HCT116 (cell line): ENCODE data around the gene HK2. TPM values are rescaled to one million over a fixed set of nuclear protein-coding genes. Genes with fewer than 3 reads are reported as not detected.

Experiments used
- ATAC-seq: fragments of 200-7000 bp; cut with Tn5 transposase; 2 replicates; pipeline ENCODE4 v1.9.1; 2020; ENCODE audit warnings: mild to moderate bottlenecking, moderate library complexity
- BruUV-seq: library from RNA; stranded (reverse); fragments of 400-500 nt; replicated peaks from 2 replicates; lab custom pipeline; 2021; lab: Mats Ljungman, UMichigan
- CTCF ChIA-PET: fragments of 300-600 bp; sonication (Branson Sonifier 250); formaldehyde crosslinking; loops from one replicate; lab custom pipeline; 2021; ENCODE audit warnings: antibody characterized with exemption; lab: Charles Lee
- POLR2A ChIA-PET: fragments of 300-600, 350-600 bp; sonication (Branson Sonifier 250); formaldehyde crosslinking; loops from one replicate; lab custom pipeline; 2021; ENCODE audit warnings: antibody characterized with exemption; lab: Charles Lee
- RAD21 ChIA-PET, 2 experiments: fragments of 300-600 bp; sonication (Branson Sonifier 250); formaldehyde crosslinking; loops; one replicate each; lab custom pipeline; 2023; ENCODE audit warnings: low total read pairs in 2 of 2; ENCODE audit not compliant: uncharacterized antibody in 2 of 2, unreplicated experiment in 2 of 2, low non-redundant PET in 1 of 2; lab: Charles Lee
- DNase-seq: peaks from one replicate; pipeline ENCODE4 v3.0.0-alpha.2; 2010; ENCODE audit warnings: low read depth, low spot score
- H2AFZ ChIP-seq: fragments of 200-600 bp; shearing (Covaris generic), sonication (generic); 2 replicates; pipeline ENCODE4 v1.6.1; 2017; ENCODE audit warnings: low read depth, mixed run types, mixed read lengths, antibody characterized with exemption, low read length; ENCODE audit not compliant: poor library complexity, severe bottlenecking
- H3K27ac ChIP-seq: 2 replicates; pipeline ENCODE4 v1.5.1; 2012; ENCODE audit warnings: low read depth, low read length
- H3K27me3 ChIP-seq: fragments of 200-600 bp; sonication (generic); 2 replicates; pipeline ENCODE4 v1.6.1; 2016; ENCODE audit warnings: mixed run types, low read length, mixed read lengths; ENCODE audit not compliant: insufficient read depth
- H3K36me3 ChIP-seq, 2 experiments: fragments of 200-500 bp in 1 of 2; fragments of 200-600 bp in 1 of 2; sonication (Bioruptor generic) in 1 of 2; sonication (generic) in 1 of 2; 2 replicates each; pipeline versions ENCODE4 v1.5.1 to v1.6.1; 2014 to 2016; ENCODE audit warnings: low read length in 2 of 2, inconsistent platforms in 1 of 2, mixed read lengths in 1 of 2, mixed run types in 1 of 2; ENCODE audit not compliant: insufficient read depth in 2 of 2, control insufficient read depth in 1 of 2
- H3K4me1 ChIP-seq, 2 experiments: fragments of 200-600 bp in 1 of 2; sonication (generic) in 1 of 2; 2 replicates each; pipeline versions ENCODE4 v1.5.1 to v1.6.1; 2012 to 2017; ENCODE audit warnings: low read length in 2 of 2, inconsistent platforms in 1 of 2, mild to moderate bottlenecking in 1 of 2, mixed read lengths in 1 of 2, mixed run types in 1 of 2, moderate library complexity in 1 of 2; ENCODE audit not compliant: insufficient read depth in 2 of 2, control insufficient read depth in 1 of 2
- H3K4me2 ChIP-seq: fragments of 200-600 bp; sonication (generic); 2 replicates; pipeline ENCODE4 v1.6.1; 2017; ENCODE audit warnings: mixed run types, low read length, mixed read lengths
- H3K4me3 ChIP-seq, 2 experiments: fragments of 200-600 bp in 1 of 2; sonication (generic) in 1 of 2; replicated peaks in 1 of 2; 2 replicates each; pipeline ENCODE4 v1.5.1; 2011 to 2016; ENCODE audit warnings: low read length in 2 of 2, control low read depth in 1 of 2, low read depth in 1 of 2, mild to moderate bottlenecking in 1 of 2, mixed read lengths in 1 of 2, mixed run types in 1 of 2
- H3K79me2 ChIP-seq: fragments of 200-600 bp; sonication (generic); 2 replicates; pipeline ENCODE4 v1.6.1; 2017; ENCODE audit warnings: mild to moderate bottlenecking, mixed run types, low read length, moderate library complexity, mixed read lengths; ENCODE audit not compliant: insufficient read depth
- H3K9ac ChIP-seq: fragments of 200-600 bp; sonication (generic); 2 replicates; pipeline ENCODE4 v1.6.1; 2016; ENCODE audit warnings: low read length, mixed read lengths
- H3K9me2 ChIP-seq: fragments of 200-600 bp; sonication (generic), shearing (Covaris generic); 2 replicates; pipeline ENCODE4 v1.6.1; 2017; ENCODE audit warnings: mixed run types, mild to moderate bottlenecking, moderate library complexity; ENCODE audit not compliant: insufficient read depth
- H3K9me3 ChIP-seq, 2 experiments: fragments of 200-500 bp in 1 of 2; fragments of 200-600 bp in 1 of 2; sonication (Bioruptor generic) in 1 of 2; sonication (generic) in 1 of 2; 2 replicates each; pipeline ENCODE4 v1.6.1; 2014 to 2017; ENCODE audit warnings: low read length in 2 of 2, mixed read lengths in 2 of 2, inconsistent platforms in 1 of 2, low read depth in 1 of 2, mild to moderate bottlenecking in 1 of 2, mixed run types in 1 of 2, moderate library complexity in 1 of 2; ENCODE audit not compliant: control insufficient read depth in 1 of 2, insufficient read depth in 1 of 2
- H4K20me1 ChIP-seq: fragments of 200-600 bp; sonication (generic), shearing (Covaris generic); 2 replicates; pipeline ENCODE4 v1.6.1; 2017; ENCODE audit warnings: mixed run types, mild to moderate bottlenecking, moderate library complexity; ENCODE audit not compliant: insufficient read depth
- ATF3 ChIP-seq: IDR thresholded peaks from 2 replicates; pipeline ENCODE4 v1.6.1; 2012
- CEBPB ChIP-seq: IDR thresholded peaks from 2 replicates; pipeline ENCODE4 v1.6.1; 2012; ENCODE audit warnings: low read depth
- CTCF ChIP-seq, 3 experiments: fragments of 200-600 bp in 1 of 3; sonication (generic) in 1 of 3; IDR thresholded peaks in 2 of 3; conservative IDR thresholded peaks in 1 of 3; 2 replicates each; pipeline ENCODE4 v1.5.1; 2012 to 2017; ENCODE audit warnings: low read depth in 2 of 3, low read length in 2 of 3, antibody characterized with exemption in 1 of 3, borderline replicate concordance in 1 of 3, control low read depth in 1 of 3, mild to moderate bottlenecking in 1 of 3, mixed read lengths in 1 of 3, mixed run types in 1 of 3, moderate library complexity in 1 of 3; ENCODE audit not compliant: insufficient read depth in 1 of 3
- EGR1 ChIP-seq: IDR thresholded peaks from 2 replicates; pipeline ENCODE4 v1.6.1; 2012; ENCODE audit warnings: low read depth
- ELF1 ChIP-seq: IDR thresholded peaks from 2 replicates; pipeline ENCODE4 v1.6.1; 2012; ENCODE audit warnings: low read depth, borderline replicate concordance
- FOSL1 ChIP-seq: IDR thresholded peaks from 2 replicates; pipeline ENCODE4 v1.6.1; 2012; ENCODE audit warnings: low read depth
- JUND ChIP-seq: IDR thresholded peaks from 2 replicates; pipeline ENCODE4 v1.6.1; 2012
- POLR2A ChIP-seq: IDR thresholded peaks from 2 replicates; pipeline ENCODE4 v1.7.0; 2011; ENCODE audit warnings: borderline replicate concordance; ENCODE audit not compliant: insufficient read depth, insufficient read length; ENCODE audit errors: extremely low read depth
- POLR2AphosphoS5 ChIP-seq: IDR thresholded peaks from 2 replicates; pipeline ENCODE4 v1.6.1; 2011; ENCODE audit warnings: mild to moderate bottlenecking, low read depth, low read length, moderate library complexity
- RAD21 ChIP-seq: IDR thresholded peaks from 2 replicates; pipeline ENCODE4 v1.6.1; 2012; ENCODE audit warnings: low read depth, mild to moderate bottlenecking
- SP1 ChIP-seq: IDR thresholded peaks from 2 replicates; pipeline ENCODE4 v1.6.1; 2012; ENCODE audit warnings: low read depth
- SRF ChIP-seq: IDR thresholded peaks from 2 replicates; pipeline ENCODE4 v1.6.1; 2012; ENCODE audit warnings: low read depth
- TCF7L2 ChIP-seq: IDR thresholded peaks from 2 replicates; pipeline ENCODE4 v1.7.0; 2011; ENCODE audit warnings: borderline replicate concordance, inconsistent platforms; ENCODE audit not compliant: insufficient read depth, insufficient read length; ENCODE audit errors: extremely low read depth
- YY1 ChIP-seq: IDR thresholded peaks from 2 replicates; pipeline ENCODE4 v1.6.1; 2011; ENCODE audit warnings: low read length, low read depth, moderate library complexity, mild to moderate bottlenecking; ENCODE audit not compliant: insufficient replicate concordance; ENCODE audit errors: extremely low read depth
- ZBTB33 ChIP-seq: IDR thresholded peaks from 2 replicates; pipeline ENCODE4 v1.6.1; 2011; ENCODE audit warnings: mild to moderate bottlenecking, low read length, moderate library complexity; ENCODE audit not compliant: insufficient replicate concordance; ENCODE audit errors: extremely low read depth
- ZFX ChIP-seq: fragments of 450-650 bp; IDR thresholded peaks from 2 replicates; pipeline ENCODE4 v1.6.1; 2017
- intact Hi-C: fragments of 100-400 bp; cut with micrococcal nuclease; formaldehyde crosslinking; loops from 2 replicates; pipeline ENCODE4 v1.10.0; 2022
- total RNA-seq: library from RNA; stranded (reverse); gene quantifications from one replicate; pipeline ENCODE4 v1.2.1, GENCODE V29; 2021; ENCODE audit not compliant: unreplicated experiment
- TF ChIP-seq, protein P1 (sequence below): IDR thresholded peaks from 2 replicates; pipeline ENCODE4 v1.6.1; 2012; ENCODE audit warnings: low read depth

The HK2 gene
- total RNA-seq, 1 experiment from 2014 or later: 42.5 TPM

- Histone ChIP-seq H3K79me2 (no peaks in the 10 kb centered on the region), H3K36me3 (peaks cover 9 to 15% of the 10 kb centered on the region in 2 experiments), H3K9ac (no peak overlapping the region), H3K27me3 (no peaks in the 10 kb centered on the region), H3K4me1 (peaks cover 0 to 15% of the 10 kb centered on the region in 2 experiments; a peak in 2 of 4 replicates), H3K9me3 (no peaks in the 10 kb centered on the region), H3K4me2 (no peak overlapping the region), H3K27ac (no peak overlapping the region), H3K4me3 (no peak overlapping the region), H4K20me1 (no peaks in the 10 kb centered on the region), H2AFZ (no peak overlapping the region), H3K9me2 (no peaks in the 10 kb centered on the region)
- no TSS peak for BruUV-seq
- ChIA-PET CTCF (no interaction called here), POLR2A (no interaction called here), RAD21 (no interaction called here)
- TF ChIP-seq SRF: no peak
- no peak for TF ChIP-seq CTCF (IDR thresholded peaks at IDR 0.05 in 2 of 3, conservative IDR thresholded peaks at IDR 0.05 in 1 of 3; ENCODE audit: borderline replicate concordance in 1 of 3, insufficient read depth in 1 of 3, low read depth in 2 of 3, low read length in 2 of 3)
- TF ChIP-seq ZBTB33: no peak
- no peak for TF ChIP-seq JUND
- no peak for TF ChIP-seq EGR1
- no peak for TF ChIP-seq ZFX
- TF ChIP-seq FOSL1: no peak
- no peak for TF ChIP-seq SP1
- TF ChIP-seq, protein P1, sequence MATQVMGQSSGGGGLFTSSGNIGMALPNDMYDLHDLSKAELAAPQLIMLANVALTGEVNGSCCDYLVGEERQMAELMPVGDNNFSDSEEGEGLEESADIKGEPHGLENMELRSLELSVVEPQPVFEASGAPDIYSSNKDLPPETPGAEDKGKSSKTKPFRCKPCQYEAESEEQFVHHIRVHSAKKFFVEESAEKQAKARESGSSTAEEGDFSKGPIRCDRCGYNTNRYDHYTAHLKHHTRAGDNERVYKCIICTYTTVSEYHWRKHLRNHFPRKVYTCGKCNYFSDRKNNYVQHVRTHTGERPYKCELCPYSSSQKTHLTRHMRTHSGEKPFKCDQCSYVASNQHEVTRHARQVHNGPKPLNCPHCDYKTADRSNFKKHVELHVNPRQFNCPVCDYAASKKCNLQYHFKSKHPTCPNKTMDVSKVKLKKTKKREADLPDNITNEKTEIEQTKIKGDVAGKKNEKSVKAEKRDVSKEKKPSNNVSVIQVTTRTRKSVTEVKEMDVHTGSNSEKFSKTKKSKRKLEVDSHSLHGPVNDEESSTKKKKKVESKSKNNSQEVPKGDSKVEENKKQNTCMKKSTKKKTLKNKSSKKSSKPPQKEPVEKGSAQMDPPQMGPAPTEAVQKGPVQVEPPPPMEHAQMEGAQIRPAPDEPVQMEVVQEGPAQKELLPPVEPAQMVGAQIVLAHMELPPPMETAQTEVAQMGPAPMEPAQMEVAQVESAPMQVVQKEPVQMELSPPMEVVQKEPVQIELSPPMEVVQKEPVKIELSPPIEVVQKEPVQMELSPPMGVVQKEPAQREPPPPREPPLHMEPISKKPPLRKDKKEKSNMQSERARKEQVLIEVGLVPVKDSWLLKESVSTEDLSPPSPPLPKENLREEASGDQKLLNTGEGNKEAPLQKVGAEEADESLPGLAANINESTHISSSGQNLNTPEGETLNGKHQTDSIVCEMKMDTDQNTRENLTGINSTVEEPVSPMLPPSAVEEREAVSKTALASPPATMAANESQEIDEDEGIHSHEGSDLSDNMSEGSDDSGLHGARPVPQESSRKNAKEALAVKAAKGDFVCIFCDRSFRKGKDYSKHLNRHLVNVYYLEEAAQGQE: no peak
- no peak for TF ChIP-seq CEBPB
- TF ChIP-seq POLR2A: no peak
- no peak for TF ChIP-seq POLR2AphosphoS5
- no peak for TF ChIP-seq ELF1
- no peak for TF ChIP-seq YY1
- no peak for TF ChIP-seq RAD21
- TF ChIP-seq ATF3: no peak
- TF ChIP-seq TCF7L2: no peak
- no peak for DNase-seq
- intact Hi-C loops: no loop called here
- ATAC-seq: no peak
Measured at GRCh38 chr2:74894272-74894981, 60.5 kb downstream of the HK2 start.
